GM18498 (cell line): ENCODE measurements around the gene RPL38.
"Not testable (repeated sequence)": the region's sequence is repeated elsewhere in the genome, so short reads cannot be mapped to it uniquely, and the experiment has no call there.

Experiments
- ATAC-seq: cut with Tn5 transposase; IDR thresholded peaks from one replicate; pipeline ENCODE4 v1.9.1; 2021; ENCODE audit warnings: mild to moderate bottlenecking, moderate library complexity; ENCODE audit not compliant: unreplicated experiment

Gene RPL38

DNA sequence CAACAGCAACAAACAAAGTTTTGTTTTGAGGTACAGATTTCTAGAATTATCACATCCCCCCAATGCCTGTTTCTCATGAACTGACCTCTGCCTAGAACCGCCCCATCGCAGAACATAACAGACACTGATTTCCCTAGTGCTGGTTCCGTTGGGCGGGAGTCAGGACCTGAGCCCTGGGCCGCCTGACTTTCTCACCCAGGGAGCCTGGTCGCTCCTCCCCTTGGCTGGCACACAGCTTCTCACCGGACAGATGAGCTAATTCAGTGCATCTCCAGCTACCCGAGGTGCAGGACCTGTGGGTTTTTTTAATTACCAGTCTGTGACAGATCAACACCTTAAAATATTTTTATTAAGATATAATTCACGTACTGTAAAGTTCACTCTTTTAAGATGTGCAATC is 20.1 kb upstream of the RPL38 start:
- ATAC-seq, result no peak

DNA sequence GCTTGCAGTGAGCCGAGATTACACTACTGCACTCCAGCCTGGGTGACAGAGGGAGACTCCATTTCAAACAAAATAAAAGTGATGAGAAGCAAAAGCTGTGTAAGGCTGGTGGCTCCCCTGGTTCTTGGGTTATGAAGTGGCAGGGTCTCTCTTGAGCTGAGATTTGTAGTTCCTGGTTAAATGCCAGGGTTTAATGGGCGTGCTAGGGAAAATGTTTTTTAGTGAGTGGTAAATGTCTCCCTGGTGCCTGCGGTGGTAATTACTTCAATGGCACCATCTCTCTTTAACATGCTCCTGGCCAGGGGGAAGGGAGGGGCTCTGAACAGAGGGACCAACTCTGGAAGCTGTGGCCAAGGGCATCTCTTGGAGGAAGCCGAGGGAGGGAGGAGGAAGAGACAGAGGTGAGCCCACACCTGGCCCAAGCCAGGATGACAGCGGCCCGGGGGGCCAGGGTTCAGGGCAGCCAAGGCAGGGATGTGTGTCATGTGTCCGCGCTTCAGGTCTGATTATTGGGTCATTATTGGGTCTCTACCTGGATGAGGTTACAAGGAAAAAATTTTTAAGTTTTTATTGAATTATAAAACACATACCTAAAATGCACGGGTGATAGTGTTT is 17.8 kb upstream of the RPL38 start:
- no peak for ATAC-seq

DNA sequence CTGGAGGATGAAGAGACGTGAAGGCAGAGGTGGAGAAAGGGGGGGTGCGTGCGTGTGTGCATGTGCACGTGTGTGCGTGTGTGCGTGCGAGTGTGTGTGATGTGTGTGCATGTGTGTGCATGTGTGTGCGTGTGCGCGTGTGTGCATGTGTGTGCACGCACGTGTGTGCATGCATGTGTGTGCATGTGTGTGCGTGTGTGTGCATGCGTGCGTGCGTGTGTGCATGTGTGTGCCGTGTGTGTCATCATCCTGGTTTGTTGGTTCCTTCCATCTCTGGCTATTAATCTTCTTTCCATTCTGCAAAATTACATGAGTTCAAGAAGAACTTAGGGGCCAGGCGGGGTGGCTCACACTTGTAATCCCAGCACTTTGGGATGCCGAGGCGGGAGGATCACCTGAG is 17.0 kb upstream of the RPL38 start:
- ATAC-seq, result no peak

DNA sequence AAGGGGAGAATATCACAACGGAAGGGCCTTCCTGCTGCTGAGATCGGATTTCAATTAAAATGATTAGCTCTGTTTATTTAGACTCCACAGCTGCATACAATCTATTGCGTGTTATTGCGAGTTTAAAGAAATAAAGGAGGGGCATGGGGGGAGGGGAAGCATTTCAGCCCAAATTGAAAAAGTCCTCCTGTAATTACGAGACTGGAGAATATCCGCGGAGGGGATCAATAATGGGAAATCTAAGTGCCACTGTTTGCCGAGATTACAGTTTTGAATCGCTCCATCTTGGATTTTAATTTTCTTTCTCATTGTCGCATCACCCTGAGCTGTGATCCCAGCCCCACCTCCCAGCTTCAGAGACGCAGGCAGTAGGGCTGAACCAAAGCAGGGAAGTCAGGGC is 15.7 kb upstream of the RPL38 start:
- ATAC-seq, result no peak

DNA sequence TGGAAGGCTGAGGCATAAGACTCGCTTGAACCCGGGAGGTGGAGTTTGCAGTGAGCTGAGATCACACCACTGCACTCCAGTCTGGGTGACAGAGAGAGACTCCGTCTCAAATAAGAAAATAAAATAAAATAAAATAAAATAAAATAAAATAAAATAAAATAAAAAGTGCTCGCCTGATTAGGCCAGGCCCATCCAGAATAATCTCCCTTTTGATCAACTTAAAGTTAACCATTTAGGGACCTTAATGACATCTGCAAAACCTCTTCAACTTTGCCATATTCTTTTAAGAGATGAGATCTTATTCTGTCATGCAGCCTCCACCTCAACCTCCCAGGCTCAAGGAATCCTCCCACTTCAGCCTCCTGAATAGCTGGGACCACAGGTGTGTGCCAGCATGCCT is 14.8 kb upstream of the RPL38 start:
- ATAC-seq, result not testable (repeated sequence)

GRCh38 chr17:74190154-74190553 is 13.3 kb upstream of the RPL38 start:
- peak; percentile 63 for ATAC-seq

DNA sequence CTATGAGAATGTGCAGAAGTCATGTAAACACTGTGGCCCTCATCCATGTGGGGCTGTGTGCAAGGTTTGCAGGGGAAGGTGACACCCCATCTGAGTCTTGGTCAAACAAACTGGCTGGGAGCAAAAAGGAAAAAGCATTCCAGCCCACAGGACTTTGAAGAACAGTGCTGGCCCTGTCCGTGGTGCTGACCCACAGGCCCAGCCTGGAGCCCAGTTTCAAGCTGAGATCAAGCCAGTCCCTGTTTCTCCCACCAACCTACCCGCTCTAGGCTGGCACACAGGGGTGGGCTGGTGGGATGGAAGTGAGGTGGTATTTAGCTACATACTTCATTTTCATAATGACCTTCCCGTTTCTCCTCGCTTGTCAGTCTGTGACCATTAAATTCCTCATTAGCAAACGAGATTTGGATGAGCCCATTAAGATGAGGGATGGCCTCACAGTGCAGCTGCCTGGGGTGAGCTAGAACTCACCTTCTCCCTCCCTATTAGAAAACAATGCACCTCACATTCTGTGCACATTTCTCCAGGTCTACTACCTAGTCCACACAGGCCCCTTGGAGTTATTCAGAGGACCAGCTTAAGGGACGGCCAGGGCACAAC is 12.6 kb upstream of the RPL38 start:
- ATAC-seq, result no peak

- no peak for ATAC-seq
Observed at GRCh38 chr17:74192950-74193781, 10.3 kb upstream of the RPL38 start.

DNA sequence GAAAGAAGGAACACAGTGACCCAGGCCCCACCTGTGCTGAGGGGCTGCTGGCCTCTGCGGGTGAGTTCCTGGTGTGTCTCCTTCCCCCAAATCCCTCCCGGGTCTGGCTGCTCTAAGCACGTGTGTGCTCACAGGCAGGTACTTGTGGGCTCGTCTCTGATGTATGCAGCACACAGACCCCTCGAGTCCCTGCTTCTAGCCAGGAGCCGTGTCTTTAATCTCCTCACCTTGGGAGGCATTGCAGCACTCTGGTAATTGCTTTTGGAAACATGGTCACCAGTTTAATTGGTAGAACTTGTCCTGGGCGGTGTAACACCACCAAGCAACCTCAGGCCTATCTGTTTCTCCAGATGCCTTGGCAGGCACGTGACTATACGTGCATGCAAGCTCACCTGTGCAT is 8.8 kb upstream of the RPL38 start:
- no peak for ATAC-seq

DNA sequence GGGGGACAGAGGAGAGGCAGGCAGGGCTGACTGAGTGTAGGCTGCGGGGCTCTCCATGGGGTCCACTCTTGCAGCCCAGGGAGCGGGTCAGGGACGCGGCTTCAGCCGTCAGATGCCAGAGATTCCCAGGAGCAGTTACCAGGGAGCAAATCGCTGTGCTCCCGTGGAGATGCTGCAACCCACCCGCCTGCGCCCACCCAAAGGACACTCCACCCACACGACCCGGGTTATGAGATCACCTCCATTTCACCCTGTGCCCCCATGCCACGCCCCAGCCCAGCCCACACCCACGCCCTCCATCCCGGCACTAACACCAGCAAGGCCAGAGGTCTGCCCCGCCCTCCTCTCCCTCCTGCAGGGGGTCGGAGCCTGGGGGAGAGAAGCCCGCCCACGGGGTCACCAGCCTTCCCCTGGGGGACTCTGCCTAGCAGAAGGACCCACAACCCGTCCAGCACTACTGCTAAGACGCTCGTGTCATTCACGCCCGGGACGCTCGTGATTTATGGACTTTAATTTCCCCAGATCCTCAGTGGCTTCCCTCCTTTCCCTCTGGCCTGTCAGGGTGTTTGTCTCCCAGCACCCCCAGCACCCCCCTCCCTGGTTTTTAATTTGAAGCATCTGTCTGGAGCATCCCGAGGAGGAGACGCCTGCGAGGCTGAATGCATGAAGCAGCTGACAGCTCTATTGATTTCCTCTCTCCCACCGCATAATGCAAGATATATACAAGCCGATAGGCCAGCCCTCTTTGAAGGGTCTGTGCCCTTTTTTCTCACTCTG is 6.7 kb upstream of the RPL38 start:
- ATAC-seq, result no peak

DNA sequence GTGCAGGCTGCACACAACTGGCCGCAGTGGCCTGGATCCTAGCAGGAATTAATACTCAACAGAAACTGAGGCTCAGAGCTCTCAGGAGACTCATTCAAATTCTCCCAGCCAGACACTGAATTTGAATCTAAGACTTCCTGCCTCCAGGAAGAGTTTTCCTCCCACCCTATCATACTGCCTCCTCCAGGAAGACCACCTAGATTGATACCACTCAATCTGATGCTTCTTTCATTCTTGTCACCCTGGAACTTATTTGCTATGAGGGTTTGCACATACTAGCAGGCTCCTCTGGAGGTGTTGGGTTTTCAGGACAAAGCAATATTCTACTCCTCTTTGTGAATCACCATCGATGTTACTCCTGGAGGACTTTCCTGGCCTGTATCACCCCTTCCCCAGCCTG is 5.7 kb upstream of the RPL38 start:
- no peak for ATAC-seq

DNA sequence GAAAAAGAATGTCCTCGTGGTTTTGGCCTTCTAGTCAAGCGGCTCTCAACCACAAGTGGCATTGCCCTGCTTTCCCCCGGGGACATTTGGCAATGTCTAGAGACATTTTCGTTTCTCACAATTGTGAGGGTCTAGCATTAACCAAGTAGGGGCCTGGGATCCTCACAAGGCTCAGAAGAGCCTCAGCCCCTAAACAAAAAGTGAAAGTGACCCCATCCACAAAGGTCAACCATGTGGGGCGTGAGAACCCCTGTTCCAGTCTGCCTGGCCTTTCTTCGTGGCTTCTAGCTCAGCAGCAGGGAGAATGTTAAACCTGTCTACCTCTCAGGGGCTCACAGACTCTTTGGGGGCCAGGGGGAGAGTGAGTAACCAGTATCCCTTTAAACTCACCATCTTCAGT is 4.8 kb upstream of the RPL38 start:
- ATAC-seq, result no peak

DNA sequence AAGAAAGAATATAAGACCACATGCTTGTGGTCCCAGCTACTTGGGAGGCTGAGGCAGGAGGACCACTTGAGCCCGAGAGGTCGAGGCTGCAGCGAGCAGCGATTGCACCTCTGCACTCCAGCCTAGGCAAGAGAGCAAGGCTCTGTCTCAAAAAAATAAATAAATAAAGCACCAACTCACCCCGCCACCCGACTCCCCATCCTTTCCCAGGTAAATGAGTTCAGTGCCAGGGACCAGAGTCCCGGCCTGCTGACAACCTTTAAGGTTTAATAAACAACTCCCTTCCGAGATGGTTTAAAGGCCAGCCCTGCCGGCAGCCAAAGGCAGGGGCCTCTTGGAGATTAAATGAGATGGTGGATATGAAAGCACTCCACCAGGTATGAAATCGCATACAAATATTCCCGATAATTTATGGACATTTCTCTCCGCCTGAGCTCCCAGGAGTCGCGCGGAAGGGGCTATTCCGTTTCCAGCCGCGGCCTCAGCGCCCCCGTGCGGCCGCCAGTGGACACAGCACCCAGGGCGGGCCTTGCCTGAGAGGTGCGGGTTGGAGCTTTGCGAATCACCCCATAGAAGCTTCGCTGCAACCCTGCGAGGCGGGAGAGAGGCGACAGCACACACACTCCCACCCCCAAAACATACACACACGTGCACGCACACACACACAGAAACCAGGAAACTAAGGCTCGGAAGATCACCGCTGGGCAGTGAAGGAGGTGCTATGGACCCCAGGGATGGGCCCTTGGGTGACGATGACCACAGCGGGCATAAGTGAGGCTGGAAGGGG is 4.0 kb upstream of the RPL38 start:
- peak; percentile 37 for ATAC-seq

DNA sequence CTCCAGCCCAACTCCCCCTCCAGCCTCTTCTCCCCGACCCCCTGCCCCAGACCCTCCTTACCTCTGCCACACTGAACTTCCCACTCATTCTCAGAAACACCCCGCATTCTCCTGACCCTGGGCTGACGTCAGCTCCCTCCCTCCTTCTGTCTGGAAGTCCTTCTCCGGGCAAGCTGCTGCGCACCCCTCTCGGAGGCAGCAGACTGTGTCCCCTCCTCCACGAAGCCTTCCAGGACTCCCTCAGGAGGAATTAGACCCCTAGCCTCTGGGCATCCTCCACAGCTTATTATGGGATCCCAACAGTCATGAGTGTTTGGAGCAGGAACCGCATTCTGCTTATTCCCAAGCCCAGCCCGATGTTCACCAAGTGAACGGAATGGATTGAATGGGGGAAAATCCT is 3.4 kb upstream of the RPL38 start:
- no peak for ATAC-seq

DNA sequence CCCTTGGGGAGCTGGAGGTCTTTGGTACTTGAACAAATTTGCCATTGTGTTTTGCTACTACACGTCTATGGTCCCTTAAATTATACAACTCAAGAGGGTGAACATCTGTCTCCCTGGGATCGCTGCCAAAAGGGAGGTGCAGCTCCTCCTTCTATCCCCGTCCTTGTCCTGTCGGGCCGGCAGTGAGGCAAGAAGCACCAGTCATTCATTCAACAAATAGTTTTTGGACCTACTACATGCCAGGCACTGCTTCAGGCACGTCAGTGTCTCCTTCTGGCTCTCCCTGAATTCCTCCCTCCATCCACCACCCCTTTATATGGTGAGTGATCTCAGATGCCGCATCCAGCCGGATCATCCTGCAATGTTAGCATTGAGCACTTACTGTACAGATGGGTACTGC is 2.2 kb upstream of the RPL38 start:
- ATAC-seq, result no peak

- no peak for ATAC-seq
Observed at GRCh38 chr17:74201948-74202347, 1.5 kb upstream of the RPL38 start.

GRCh38 chr17:74202938-74203337 is 540 bp upstream of the RPL38 start:
- ATAC-seq, result peak; percentile 4

GRCh38 chr17:74204474-74204873 is 996 bp downstream of the RPL38 start:
- ATAC-seq, result no peak

DNA sequence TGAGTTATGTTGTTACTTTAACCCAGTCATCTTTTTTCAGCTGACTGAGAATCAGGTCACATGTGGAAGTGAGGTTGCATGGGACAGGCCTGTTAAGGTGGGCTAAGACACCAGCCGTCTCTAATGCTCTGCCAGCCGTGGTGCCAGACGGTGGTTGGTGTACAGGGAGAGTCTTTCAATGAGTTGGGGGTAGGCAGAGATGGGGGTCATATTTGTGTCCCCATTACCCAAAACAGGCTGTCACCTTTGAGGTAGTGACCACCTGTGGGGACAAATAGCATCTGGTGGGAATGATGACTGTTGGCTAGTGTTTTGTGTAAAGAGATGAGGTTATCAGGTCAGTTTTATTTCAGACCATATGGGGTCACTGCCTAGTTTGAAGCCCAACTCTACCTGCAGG is 1.8 kb downstream of the RPL38 start:
- ATAC-seq, result no peak

- no peak for ATAC-seq
Observed at GRCh38 chr17:74206332-74206818, 2.9 kb downstream of the RPL38 start.
